ENCODE results near the gene UPK3B.
"Not testable (repeated sequence)": the region's sequence is repeated elsewhere in the genome, so short reads cannot be mapped to it uniquely, and the experiment has no call there.

The UPK3B gene

DNA sequence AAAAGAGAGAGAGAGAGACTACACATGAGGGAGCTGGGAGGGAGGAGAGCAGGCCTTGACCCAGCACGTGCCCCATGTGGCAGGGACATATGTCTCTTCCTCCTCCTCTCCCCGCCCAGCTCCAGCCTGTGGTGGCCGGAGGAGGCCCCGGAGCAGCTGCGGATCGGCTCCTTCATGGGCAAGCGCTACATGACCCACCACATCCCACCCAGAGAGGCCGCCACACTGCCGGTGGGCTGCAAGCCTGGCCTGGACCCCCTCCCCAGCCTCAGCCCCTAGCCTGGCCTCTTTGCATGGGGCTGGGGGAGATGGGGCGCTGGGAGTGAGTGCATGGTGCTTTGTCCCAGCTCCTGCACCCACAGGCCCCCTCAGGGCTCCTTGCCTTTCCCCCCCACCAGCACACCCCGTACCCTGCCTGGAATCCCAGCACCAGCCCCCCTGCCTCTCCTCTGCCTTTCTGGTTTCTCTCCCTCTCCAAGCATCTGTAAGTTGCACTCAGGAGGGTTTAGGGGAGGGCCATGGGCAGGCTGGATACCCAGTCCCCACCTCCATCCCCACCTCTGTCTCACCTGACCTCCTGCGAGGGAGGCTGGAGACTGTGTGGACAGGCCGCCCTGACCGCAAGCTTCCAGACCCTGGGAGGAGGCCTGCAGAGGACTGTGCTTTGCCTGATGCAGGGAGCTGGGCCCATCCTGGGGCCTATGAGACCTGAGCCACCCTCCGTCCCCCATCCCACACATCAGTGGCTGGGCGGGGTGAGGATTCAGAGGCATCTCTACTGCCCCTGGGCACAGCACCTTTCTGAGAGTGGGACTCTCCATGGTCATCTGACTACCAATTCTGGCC, 4.8 kb downstream of the UPK3B start:
- no peak for DNase-seq

DNA sequence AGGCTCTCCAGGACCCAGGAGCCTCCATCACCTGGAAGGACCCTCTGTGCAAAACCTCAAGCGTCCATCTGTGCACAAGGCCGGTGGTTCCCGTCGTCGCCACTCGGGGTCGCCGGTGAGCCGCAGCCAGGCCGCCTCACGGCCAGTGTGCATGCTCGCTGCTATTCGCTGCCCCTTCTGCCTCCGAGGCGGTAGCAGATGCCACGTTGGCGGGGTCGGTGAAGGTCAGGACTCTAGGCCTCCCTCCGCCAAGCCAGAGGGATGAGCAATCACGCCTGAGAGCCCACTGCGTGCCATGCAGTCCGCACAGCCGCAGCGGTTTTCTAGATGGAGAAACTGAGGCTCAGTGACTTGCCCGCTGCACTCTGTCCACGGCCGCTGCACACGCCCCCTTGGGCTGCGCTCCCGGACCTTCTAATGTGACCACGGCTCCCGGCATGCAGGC, 5.7 kb downstream of the UPK3B start:
- DNase-seq, result peak; percentile 7

DNA sequence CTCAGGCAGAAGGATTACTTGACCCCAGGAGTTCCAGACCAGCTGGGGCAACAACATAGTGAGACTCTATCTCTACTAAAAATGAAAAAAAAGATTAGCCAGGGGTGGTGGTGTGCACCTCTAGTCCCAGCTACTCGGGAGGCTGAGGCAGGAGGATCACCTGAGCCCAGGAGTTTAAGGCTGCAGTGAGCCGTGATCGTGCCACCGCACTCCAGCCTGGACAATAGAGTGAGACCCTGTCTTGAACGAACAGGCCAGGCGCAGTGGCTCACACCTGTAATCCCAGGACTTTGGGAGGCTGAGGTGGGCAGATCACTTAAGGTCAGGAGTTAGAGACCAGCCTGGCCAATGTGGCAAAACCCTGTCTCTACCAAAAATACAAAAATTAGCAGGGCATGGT, 6.6 kb downstream of the UPK3B start:
- not testable (repeated sequence) for DNase-seq

- DNase-seq, result not testable (repeated sequence)
Observed at GRCh38 chr7:76526183-76526582, 15.8 kb downstream of the UPK3B start.

DNA sequence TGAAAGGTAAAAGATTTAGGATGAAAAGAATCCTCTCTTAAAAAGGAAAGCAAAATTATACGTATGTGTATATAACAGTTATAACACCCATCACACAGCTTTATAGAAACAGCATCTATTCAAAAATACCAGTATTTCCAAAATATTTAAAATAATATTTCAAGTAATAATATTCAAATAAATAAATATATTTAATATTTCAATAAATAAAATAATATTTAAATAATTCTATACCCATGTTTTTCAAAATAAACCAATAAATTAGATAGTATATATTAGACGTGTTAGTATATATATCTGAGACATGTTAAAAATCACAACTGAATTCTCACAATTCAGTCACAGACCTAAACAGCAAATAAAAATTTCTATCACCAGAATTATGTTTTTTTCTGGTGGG, 21.3 kb downstream of the UPK3B start:
- not testable (repeated sequence) for DNase-seq

DNA sequence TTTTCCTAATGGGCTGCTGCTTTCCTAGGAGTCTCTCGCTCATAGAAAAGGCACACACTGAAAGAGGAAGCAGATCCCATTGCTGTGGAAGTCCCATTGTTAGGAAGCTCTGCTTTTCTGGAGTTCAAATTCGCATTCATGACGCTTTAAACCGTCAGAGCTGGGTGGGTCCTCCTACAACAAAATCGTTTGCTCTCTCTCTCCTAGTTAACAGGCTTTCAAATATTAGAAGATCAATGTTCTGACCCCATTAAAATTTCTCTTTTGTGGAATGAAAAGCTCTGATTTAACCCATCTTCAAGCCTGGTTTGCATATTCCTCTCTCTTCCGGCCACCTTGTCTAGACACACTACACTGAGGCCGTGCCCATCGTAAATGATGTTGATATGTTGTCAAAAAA, 32.8 kb downstream of the UPK3B start, which contains the start of gene SPDYE16:
Gene SPDYE16 (minus strand): TSS at position 101 of the 400 bp plus-strand sequence. CDS start 1,838 bp downstream, outside the sequence.
- not testable (repeated sequence) for DNase-seq

DNA sequence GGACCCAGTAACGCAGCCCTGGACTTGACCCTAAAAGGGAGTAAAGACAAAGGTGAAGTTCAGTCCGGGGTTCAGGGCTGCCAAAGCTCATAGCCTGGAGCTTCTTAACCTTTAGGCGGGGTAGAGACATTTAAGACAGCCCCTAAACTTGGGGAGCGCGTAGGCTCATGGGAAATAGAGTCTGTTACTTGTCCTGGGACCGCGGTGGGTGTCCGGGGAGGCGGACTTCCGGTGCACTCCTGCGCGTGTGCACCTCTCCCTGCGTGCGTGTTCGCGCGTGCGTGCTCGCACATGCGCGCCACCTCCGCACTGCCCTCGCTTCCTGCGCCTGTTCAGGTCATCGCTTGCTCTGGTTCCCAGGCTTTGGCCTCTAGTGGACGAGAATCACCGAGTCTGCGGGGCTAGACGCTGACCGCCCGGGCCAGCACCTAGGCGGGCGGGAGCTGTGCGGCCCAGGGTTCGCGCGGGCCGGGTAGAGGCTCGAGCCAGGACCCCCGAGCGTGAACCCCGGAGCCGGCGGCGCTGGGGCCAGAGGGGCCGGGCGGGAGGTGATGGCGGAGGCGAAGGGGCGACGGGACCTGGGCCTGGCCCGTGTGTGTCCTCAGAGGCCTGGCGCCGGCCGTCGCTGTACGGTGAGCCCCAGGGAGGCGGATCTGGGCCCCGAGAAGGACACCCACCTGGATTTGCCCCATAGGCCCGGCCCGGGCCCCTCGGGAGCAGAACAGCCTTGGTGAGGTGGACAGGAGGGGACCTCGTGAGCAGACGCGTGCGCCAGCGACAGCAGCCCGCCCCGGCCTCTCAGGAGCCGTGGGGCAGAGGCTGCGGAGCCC, 38.9 kb downstream of the UPK3B start:
- peak; percentile 29 for DNase-seq

DNA sequence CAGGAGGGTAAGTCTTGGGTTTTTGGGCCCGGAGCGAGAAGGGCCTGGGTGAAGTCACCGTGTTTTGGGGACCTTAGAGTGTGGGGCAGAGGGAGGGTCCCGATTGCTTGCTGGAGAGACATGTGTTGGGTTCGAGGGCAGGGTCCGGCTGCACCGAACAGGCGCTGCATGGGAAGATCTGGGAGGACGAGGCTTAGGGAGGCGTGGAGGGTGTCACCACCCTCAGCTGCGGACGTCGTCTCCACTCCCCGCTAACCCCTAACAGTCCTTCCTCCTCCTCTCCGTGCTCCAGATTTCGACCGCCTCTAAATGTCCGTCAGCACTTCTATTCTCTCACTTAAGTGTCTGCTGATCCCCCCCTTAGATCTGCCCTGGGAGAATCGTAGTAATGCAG, 39.5 kb downstream of the UPK3B start:
- not testable (repeated sequence) for DNase-seq

- DNase-seq, result not testable (repeated sequence)
Observed at GRCh38 chr7:76551992-76552391, 41.6 kb downstream of the UPK3B start.

DNA sequence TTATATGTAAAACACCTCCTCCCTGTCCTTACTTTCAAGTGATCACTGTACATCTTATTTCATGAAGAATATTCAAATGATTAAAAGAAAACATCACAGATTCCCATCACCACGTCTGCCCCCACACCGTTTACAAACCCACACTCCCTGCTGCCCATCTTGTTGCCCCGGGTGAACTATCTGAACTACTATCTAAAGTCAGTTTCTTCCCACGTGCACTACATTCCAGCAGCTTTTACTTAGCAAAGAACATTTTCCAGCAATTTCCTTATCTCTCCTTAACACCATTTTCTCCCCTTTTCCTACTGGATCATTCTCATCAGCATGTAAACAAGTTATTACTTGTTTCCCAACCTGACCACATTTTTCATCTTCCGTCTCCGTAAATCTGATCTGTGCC, 49.3 kb downstream of the UPK3B start:
- DNase-seq, result not testable (repeated sequence)

DNA sequence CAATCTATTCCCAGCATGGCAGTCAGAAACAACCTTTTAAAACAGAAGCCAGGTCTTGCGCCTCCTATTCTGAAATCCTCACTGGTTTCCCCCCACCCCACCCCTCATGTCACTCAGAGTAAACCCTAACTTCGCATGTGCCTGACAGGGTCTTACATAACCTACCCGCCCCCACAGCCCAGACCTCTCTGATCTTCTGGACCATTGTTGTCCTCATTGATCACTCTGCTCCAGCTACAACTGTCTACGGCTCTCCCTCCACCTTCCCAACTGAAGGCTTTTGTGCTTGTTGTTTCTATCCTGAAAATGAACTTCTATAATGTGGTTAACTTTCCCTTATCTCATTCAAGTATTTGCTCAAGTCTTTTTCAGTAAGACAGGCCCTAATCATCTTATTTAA, 49.8 kb downstream of the UPK3B start:
- not testable (repeated sequence) for DNase-seq

DNA sequence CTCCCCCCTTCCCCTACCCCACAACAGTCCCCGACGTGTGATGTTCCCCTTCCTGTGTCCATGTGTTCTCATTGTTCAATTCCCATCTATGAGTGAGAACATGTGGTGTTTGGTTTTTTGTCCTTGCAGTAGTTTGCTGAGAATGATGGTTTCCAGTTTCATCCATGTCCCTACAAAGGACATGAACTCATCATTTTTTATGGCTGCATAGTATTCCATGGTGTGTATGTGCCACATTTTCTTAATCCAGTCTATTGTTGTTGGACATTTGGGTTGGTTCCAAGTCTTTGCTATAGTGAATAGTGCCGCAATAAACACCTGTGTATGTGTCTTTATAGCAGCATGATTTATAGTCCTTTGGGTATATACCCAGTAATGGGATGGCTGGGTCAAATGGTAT, 51.0 kb downstream of the UPK3B start:
- DNase-seq, result not testable (repeated sequence)

GRCh38 chr7:76565001-76565400, 54.6 kb downstream of the UPK3B start:
- not testable (repeated sequence) for DNase-seq

Measured in NCI-H510A (cell line).